Muscle layer of duodenum (tissue), 2 donors: ENCODE results near the gene PTPRD.
"Not testable (repeated sequence)": the region's sequence is repeated elsewhere in the genome, so short reads cannot be mapped to it uniquely, and the experiment has no call there.

Experiments used
- H3K27ac ChIP-seq: one replicate; pipeline ENCODE4 v1.7.0; 2013; ENCODE audit warnings: mild to moderate bottlenecking, low read length
- H3K27me3 ChIP-seq: one replicate; pipeline ENCODE4 v1.7.0; 2013; ENCODE audit warnings: low read depth, mild to moderate bottlenecking, control low read depth, low read length
- H3K36me3 ChIP-seq, 2 donors: one replicate each; pipeline ENCODE4 v1.7.0; 2013; ENCODE audit warnings: low read length in 2 of 2, control low read depth in 1 of 2, mild to moderate bottlenecking in 1 of 2; ENCODE audit not compliant: insufficient read depth in 2 of 2, control insufficient read depth in 1 of 2
- H3K4me1 ChIP-seq, 2 donors: one replicate each; pipeline ENCODE4 v1.7.0; 2013; ENCODE audit warnings: low read length in 2 of 2, mild to moderate bottlenecking in 2 of 2, control low read depth in 1 of 2, moderate library complexity in 1 of 2; ENCODE audit not compliant: insufficient read depth in 2 of 2, control insufficient read depth in 1 of 2
- H3K4me3 ChIP-seq, 2 donors: one replicate each; pipeline ENCODE4 v1.7.0; 2013; ENCODE audit warnings: low read length in 2 of 2, low read depth in 1 of 2, mild to moderate bottlenecking in 1 of 2
- H3K9me3 ChIP-seq, 2 donors: one replicate each; pipeline ENCODE4 v1.7.0; 2013; ENCODE audit warnings: low read length in 2 of 2, control low read depth in 1 of 2, mild to moderate bottlenecking in 1 of 2; ENCODE audit not compliant: control insufficient read depth in 1 of 2
- donor health status: healthy.

The PTPRD gene

GRCh38 chr9:10371824-10372223 is 241.0 kb downstream of the PTPRD start:
- no peaks in the 10 kb centered on the region for H3K9me3 ChIP-seq
- H3K36me3 ChIP-seq, result no peaks in the 10 kb centered on the region
- no peak overlapping the region for H3K4me3 ChIP-seq
- no peaks in the 10 kb centered on the region for H3K4me1 ChIP-seq
- H3K27ac ChIP-seq, result no peak overlapping the region
- H3K27me3 ChIP-seq, result no peaks in the 10 kb centered on the region

- Histone ChIP-seq H3K27me3 (no peaks in the 10 kb centered on the region), H3K27ac (no peak overlapping the region), H3K36me3 (no peaks in the 10 kb centered on the region), H3K9me3 (no peaks in the 10 kb centered on the region), H3K4me3 (no peak overlapping the region), H3K4me1 (no peaks in the 10 kb centered on the region)
Observed at GRCh38 chr9:10366171-10366779, 246.5 kb downstream of the PTPRD start.

- Histone ChIP-seq H3K27me3 (no peaks in the 10 kb centered on the region), H3K9me3 (no peaks in the 10 kb centered on the region), H3K36me3 (no peaks in the 10 kb centered on the region), H3K4me1 (no peaks in the 10 kb centered on the region), H3K4me3 (no peak overlapping the region), H3K27ac (no peak overlapping the region)
Observed at GRCh38 chr9:10354591-10354990, 258.2 kb downstream of the PTPRD start.

GRCh38 chr9:10345621-10346020 is 267.2 kb downstream of the PTPRD start:
- not testable (repeated sequence) for H3K27me3 ChIP-seq, H3K9me3 ChIP-seq, H3K27ac ChIP-seq, H3K4me3 ChIP-seq, H3K4me1 ChIP-seq, H3K36me3 ChIP-seq

GRCh38 chr9:10341057-10341456 is 271.7 kb downstream of the PTPRD start:
- no peak overlapping the region for H3K4me3 ChIP-seq
- no peaks in the 10 kb centered on the region for H3K27me3 ChIP-seq
- no peaks in the 10 kb centered on the region for H3K36me3 ChIP-seq
- H3K27ac ChIP-seq, result no peak overlapping the region
- no peaks in the 10 kb centered on the region for H3K4me1 ChIP-seq
- peaks cover 0 to 2% of the 10 kb centered on the region in 2 donors for H3K9me3 ChIP-seq

GRCh38 chr9:10339152-10339551 is 273.6 kb downstream of the PTPRD start:
- no peaks in the 10 kb centered on the region for H3K36me3 ChIP-seq
- H3K27ac ChIP-seq, result no peak overlapping the region
- no peaks in the 10 kb centered on the region for H3K27me3 ChIP-seq
- H3K9me3 ChIP-seq, result peaks cover 0 to 2% of the 10 kb centered on the region in 2 donors
- no peak overlapping the region for H3K4me3 ChIP-seq
- no peaks in the 10 kb centered on the region for H3K4me1 ChIP-seq

GRCh38 chr9:10331157-10331556 is 281.6 kb downstream of the PTPRD start:
- no peaks in the 10 kb centered on the region for H3K9me3 ChIP-seq
- no peaks in the 10 kb centered on the region for H3K27me3 ChIP-seq
- no peaks in the 10 kb centered on the region for H3K4me1 ChIP-seq
- H3K4me3 ChIP-seq, result no peak overlapping the region
- no peaks in the 10 kb centered on the region for H3K36me3 ChIP-seq
- H3K27ac ChIP-seq, result no peak overlapping the region

- Histone ChIP-seq H3K9me3 (no peaks in the 10 kb centered on the region), H3K36me3 (no peaks in the 10 kb centered on the region), H3K4me1 (no peaks in the 10 kb centered on the region), H3K27ac (no peak overlapping the region), H3K4me3 (no peak overlapping the region), H3K27me3 (no peaks in the 10 kb centered on the region)
Observed at GRCh38 chr9:10282084-10282483, 330.7 kb downstream of the PTPRD start.

GRCh38 chr9:10274988-10275387 is 337.8 kb downstream of the PTPRD start:
- no peaks in the 10 kb centered on the region for H3K27me3 ChIP-seq
- H3K9me3 ChIP-seq, result no peaks in the 10 kb centered on the region
- no peak overlapping the region for H3K4me3 ChIP-seq
- H3K4me1 ChIP-seq, result no peaks in the 10 kb centered on the region
- H3K27ac ChIP-seq, result no peak overlapping the region
- H3K36me3 ChIP-seq, result no peaks in the 10 kb centered on the region

GRCh38 chr9:10274175-10274574 is 338.6 kb downstream of the PTPRD start:
- H3K4me3 ChIP-seq, result no peak overlapping the region
- H3K27ac ChIP-seq, result no peak overlapping the region
- no peaks in the 10 kb centered on the region for H3K27me3 ChIP-seq
- no peaks in the 10 kb centered on the region for H3K9me3 ChIP-seq
- H3K4me1 ChIP-seq, result no peaks in the 10 kb centered on the region
- H3K36me3 ChIP-seq, result no peaks in the 10 kb centered on the region

GRCh38 chr9:10272830-10273229 is 340.0 kb downstream of the PTPRD start:
- Histone ChIP-seq H3K27ac (no peak overlapping the region), H3K4me3 (no peak overlapping the region), H3K36me3 (no peaks in the 10 kb centered on the region), H3K4me1 (no peaks in the 10 kb centered on the region), H3K27me3 (no peaks in the 10 kb centered on the region), H3K9me3 (no peaks in the 10 kb centered on the region)
